AG09309 (cell line): ENCODE measurements around the gene CSTF3.
A peak's percentile ranks its signal among the peaks of the same experiment; 100 is the strongest.
"Not testable (repeated sequence)": the region's sequence is repeated elsewhere in the genome, so short reads cannot be mapped to it uniquely, and the experiment has no call there.

Experiments used
- DNase-seq: peaks from one replicate; pipeline ENCODE4 v3.0.0-alpha.2; 2010; ENCODE audit warnings: low read depth
- H3K4me3 ChIP-seq: 2 replicates; pipeline ENCODE4 v1.5.1; 2011; ENCODE audit warnings: mild to moderate bottlenecking, low read depth, low read length, moderate library complexity; ENCODE audit not compliant: control insufficient read depth
- CTCF ChIP-seq: IDR thresholded peaks from 2 replicates; pipeline ENCODE4 v1.5.1; 2011; ENCODE audit warnings: mild to moderate bottlenecking, low read depth, low read length, inconsistent platforms; ENCODE audit not compliant: insufficient read depth, control insufficient read depth; ENCODE audit errors: missing control alignments

Gene CSTF3

DNA sequence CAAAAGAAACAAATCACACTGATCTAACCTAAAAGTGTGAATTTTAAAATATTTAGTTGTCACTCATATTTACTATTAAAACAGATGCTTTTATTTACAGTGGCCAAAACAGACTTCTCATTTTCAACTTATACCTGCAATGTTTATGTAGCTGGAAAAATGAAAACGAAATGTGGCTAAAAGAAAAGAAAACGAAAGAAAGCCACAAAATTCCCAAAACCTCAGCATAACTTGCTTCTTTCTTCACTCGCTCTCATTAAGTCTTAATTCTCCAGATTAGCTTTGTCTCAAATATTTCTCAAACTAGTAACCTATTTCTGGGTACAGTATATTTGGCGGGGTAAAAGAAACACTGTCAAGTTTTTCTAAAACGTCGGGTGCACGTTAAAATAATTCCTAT, 693 bp downstream of the CSTF3 start:
- DNase-seq = no peak
- no peak for TF ChIP-seq CTCF
- H3K4me3 ChIP-seq = peak overlapping the region; percentile 91

DNA sequence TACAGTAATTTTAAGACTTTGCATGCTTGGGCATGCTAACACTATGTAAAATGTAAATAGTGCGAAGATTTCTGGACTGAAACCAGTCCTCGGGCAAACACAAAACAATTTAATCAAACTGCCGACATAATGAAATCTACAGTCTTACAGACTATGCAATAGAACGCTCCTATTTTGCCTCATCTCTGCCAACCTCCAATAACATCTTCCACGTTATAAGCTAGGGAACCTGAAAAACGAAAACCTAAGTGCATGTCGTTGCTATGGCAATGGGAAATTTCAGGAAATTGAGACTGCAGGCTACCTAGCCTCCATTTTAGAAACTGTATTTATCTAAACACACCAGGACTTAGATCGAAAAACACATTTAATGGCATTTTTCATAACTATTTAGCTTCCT, 1.1 kb downstream of the CSTF3 start:
- no peak for TF ChIP-seq CTCF
- no peak for DNase-seq
- peak overlapping the region; percentile 91 for H3K4me3 ChIP-seq

DNA sequence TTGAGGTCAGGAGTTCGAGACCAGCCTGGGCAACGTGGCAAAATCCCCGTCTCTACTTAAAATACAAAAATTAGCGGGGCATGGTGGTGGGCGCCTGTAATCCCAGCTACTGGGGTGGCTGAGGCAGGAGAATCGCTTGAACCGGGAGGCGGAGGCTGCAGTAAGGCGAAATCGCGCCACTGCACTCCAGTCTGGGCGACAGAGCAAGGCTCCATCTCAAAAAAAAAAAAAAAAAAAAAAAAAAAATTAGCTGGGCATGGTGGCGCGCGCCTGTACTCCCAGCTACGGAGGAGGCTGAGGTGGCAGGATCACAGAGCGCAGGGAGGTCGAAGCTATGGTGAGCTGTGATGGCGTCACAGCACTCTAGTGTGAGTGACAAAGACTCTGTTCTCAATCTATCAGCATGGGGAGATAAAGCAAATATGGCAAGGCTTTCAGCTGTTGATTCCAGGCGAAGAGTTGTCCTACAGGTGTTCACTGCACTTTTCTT, 1.9 kb downstream of the CSTF3 start:
- peak overlapping the region; percentile 91 for H3K4me3 ChIP-seq
- DNase-seq = not testable (repeated sequence)

- H3K4me3 ChIP-seq = no peak overlapping the region
- no peak for DNase-seq
- TF ChIP-seq CTCF = no peak
These were observed 2.5 kb downstream of the CSTF3 start for GRCh38 chr11:33158596-33159275.

DNA sequence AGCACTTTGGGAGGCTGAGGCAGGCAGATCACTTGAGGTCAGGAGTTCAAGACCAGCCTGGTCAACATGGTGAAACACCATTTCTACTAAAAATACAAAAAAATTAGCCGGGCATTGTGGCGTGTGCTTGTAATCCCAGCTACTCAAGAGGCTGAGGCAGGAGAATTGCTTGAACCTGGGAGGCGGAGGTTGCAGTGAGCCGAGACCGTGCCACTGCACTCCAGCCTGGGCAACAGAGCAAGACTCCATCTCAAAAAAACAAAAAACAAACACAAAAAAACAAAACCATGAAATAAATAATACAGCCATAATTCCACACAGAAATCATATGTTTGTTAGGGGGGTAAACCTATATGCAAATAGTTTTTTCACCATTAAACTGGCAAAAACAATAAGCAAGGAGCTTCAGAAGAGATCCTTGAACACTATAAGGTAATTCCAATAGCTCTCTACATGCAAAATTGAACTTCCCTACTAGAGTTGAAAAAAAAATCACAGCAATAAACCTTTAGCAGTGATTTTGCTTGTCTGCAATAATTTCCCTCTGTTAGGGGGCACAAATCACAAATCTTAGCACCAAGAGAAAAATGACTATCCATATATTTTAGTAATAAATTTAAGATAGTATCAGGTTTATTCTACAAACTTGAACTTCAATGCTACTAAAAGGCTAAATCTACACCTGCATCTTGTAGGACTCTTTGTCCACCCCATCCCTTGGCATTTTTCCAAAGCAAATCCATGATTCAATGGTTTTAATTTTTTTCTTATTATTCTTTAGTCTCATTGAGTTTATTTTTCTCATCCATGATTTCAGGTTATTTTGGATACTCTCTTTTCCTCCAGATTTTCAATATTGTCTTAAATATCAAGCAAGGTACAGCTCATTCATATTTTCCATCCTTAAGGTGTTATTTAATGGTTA, 3.9 kb downstream of the CSTF3 start:
- no peak overlapping the region for H3K4me3 ChIP-seq
- DNase-seq = no peak
- TF ChIP-seq CTCF = no peak

GRCh38 chr11:33151399-33151798, 9.9 kb downstream of the CSTF3 start:
- H3K4me3 ChIP-seq = no peak overlapping the region
- DNase-seq = no peak
- no peak for TF ChIP-seq CTCF

- DNase-seq = no peak
- H3K4me3 ChIP-seq = no peak overlapping the region
- TF ChIP-seq CTCF = no peak
These were observed 13.7 kb downstream of the CSTF3 start for GRCh38 chr11:33147559-33147958.
